ENCODE results near the gene TLCD3A.
"Not testable (repeated sequence)": the region's sequence is repeated elsewhere in the genome, so short reads cannot be mapped to it uniquely, and the experiment has no call there.

Gene TLCD3A

GRCh38 chr17:789160-789840, 56.9 kb downstream of the TLCD3A start:
- DNase-seq (ENCODE audit: low spot score) = no peak

GRCh38 chr17:789931-790873, 57.8 kb downstream of the TLCD3A start:
- not testable (repeated sequence) for DNase-seq (ENCODE audit: low spot score)

DNA sequence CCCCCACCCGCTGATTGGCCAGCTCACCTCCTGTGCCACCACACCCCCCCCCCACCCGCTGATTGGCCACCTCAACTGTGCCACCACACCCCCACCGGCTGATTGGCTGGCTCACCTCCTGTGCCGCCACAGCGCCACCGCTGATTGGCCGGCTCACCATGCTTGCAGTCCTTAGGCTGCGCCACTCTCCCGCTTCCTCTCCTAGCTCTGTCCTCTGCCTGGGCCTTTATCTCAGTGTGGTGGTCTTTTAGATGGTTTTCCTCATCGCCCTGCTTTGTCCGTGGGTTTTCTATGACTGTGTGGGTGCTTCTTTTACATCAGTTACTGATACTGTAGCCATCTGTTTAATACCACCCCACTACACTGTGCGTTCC, 58.5 kb downstream of the TLCD3A start:
- DNase-seq (ENCODE audit: low spot score) = not testable (repeated sequence)

- no peak for DNase-seq (ENCODE audit: low spot score)
These were observed 59.4 kb downstream of the TLCD3A start for GRCh38 chr17:791829-792228.

GRCh38 chr17:792277-792676, 59.9 kb downstream of the TLCD3A start:
- no peak for DNase-seq (ENCODE audit: low spot score)
